Measurements from ENCODE around the gene HHIP. TPM values are rescaled to one million over a fixed set of nuclear protein-coding genes. Genes with fewer than 3 reads are reported as not detected.

HHIP gene
- 0.29 TPM in 1 of 2 replicates, not detected in the other for total RNA-seq

GRCh38 chr4:144645631-144646522 is at the start of gene HHIP:
Gene HHIP (plus strand): TSS chr4:144646156. CDS start chr4:144646676, 520 bp downstream.

Measured in smooth muscle cell of trachea (primary cell).